NT2/D1 (cell line): ENCODE measurements around the gene CRP.

Experiments used
- DNase-seq: peaks from one replicate; pipeline ENCODE4 v3.0.0-alpha.2; 2011; ENCODE audit warnings: low read depth, low spot score
- H3K27me3 ChIP-seq: 2 replicates; pipeline ENCODE4 v1.6.0; 2011; ENCODE audit warnings: mild to moderate bottlenecking; ENCODE audit not compliant: insufficient read length, insufficient read depth
- H3K36me3 ChIP-seq: 2 replicates; pipeline ENCODE4 v1.6.1; 2011; ENCODE audit warnings: mild to moderate bottlenecking, low read length, mixed read lengths; ENCODE audit not compliant: insufficient read depth, insufficient read length
- H3K4me1 ChIP-seq: 2 replicates; pipeline ENCODE4 v1.5.1; 2011; ENCODE audit not compliant: insufficient read depth, insufficient read length
- H3K4me3 ChIP-seq: 2 replicates; pipeline ENCODE4 v1.5.1; 2011; ENCODE audit warnings: low read depth; ENCODE audit not compliant: insufficient read length
- H3K9ac ChIP-seq: 2 replicates; pipeline ENCODE4 v1.6.0; 2011; ENCODE audit warnings: low read depth; ENCODE audit not compliant: insufficient read length
- H3K9me3 ChIP-seq: 2 replicates; pipeline ENCODE4 v1.5.1; 2011; ENCODE audit warnings: mild to moderate bottlenecking, low read length; ENCODE audit not compliant: insufficient read depth
- SUZ12 ChIP-seq: IDR thresholded peaks from 2 replicates; pipeline ENCODE4 v1.6.1; 2011; ENCODE audit not compliant: insufficient read length, insufficient read depth; ENCODE audit errors: extremely low read depth
- YY1 ChIP-seq: IDR thresholded peaks from 2 replicates; pipeline ENCODE4 v1.6.1; 2011; ENCODE audit not compliant: insufficient read length, insufficient read depth
- ZNF274 ChIP-seq: IDR thresholded peaks from 2 replicates; pipeline ENCODE4 v1.6.1; 2011; ENCODE audit warnings: mild to moderate bottlenecking, low read depth, low read length

CRP gene

DNA sequence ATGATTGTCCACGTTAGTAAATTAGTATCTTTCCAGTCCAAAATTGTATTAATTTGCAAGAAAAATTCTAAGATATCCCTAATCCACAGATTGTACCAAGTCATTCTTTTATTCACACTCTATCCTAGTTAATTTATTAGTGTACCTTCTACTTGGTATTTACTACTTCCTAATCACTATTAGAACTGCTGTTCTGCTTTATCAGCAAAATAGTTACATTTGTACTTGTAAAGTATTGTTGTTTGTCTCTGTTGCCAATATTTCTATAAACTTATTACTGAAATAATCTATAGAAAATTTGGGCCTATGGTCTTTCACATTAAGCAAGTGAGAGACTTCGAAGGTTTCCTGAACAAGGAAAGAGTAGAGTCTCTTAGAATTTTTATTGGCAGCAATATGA is 5.6 kb upstream of the CRP start:
- no peak for DNase-seq
- Histone ChIP-seq H3K4me3 (no peak overlapping the region), H3K9ac (no peak overlapping the region), H3K27me3 (no peaks in the 10 kb centered on the region), H3K36me3 (no peaks in the 10 kb centered on the region), H3K4me1 (no peaks in the 10 kb centered on the region), H3K9me3 (peaks cover 74% of the 10 kb centered on the region)
- no peak for TF ChIP-seq ZNF274

GRCh38 chr1:159715855-159716254 is 1.5 kb upstream of the CRP start:
- H3K4me3 ChIP-seq, result no peak overlapping the region
- H3K27me3 ChIP-seq, result no peaks in the 10 kb centered on the region
- no peaks in the 10 kb centered on the region for H3K36me3 ChIP-seq
- peaks cover 43% of the 10 kb centered on the region for H3K9me3 ChIP-seq
- no peak for DNase-seq
- no peak overlapping the region for H3K9ac ChIP-seq
- no peak for TF ChIP-seq SUZ12
- no peak for TF ChIP-seq YY1
- no peak for TF ChIP-seq ZNF274
- no peaks in the 10 kb centered on the region for H3K4me1 ChIP-seq

DNA sequence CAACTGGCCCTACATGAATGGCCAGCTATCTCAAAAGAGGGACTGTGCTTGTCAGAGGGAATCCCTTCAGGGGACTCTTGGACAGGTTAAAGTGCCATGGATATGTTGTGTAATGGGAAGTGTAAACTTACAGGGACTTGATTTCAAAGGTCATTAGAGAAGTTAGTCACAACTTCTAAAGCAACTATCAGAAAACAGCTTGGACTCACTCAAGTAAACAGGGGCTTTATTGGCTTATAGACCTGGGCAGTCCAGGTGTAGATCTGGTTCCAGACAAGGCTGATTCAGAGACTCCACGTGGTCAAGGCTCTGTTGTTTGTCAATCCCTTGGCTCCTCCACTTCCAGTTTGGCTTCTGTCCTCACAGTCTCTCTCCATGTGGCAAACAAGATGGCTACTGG is 2.3 kb downstream of the CRP start:
- Histone ChIP-seq H3K27me3 (no peaks in the 10 kb centered on the region), H3K36me3 (no peaks in the 10 kb centered on the region), H3K4me1 (no peaks in the 10 kb centered on the region), H3K9ac (no peak overlapping the region), H3K9me3 (peaks cover 6% of the 10 kb centered on the region; the same call in 1 of the 2 replicates), H3K4me3 (no peak overlapping the region)
- no peak for DNase-seq
- no peak for TF ChIP-seq SUZ12

- Histone ChIP-seq H3K9ac (no peak overlapping the region), H3K9me3 (no peaks in the 10 kb centered on the region), H3K4me1 (no peaks in the 10 kb centered on the region), H3K36me3 (no peaks in the 10 kb centered on the region), H3K27me3 (no peaks in the 10 kb centered on the region), H3K4me3 (no peak overlapping the region)
- no peak for DNase-seq
- TF ChIP-seq YY1 (no peak), ZNF274 (no peak), SUZ12 (no peak)
Observed at GRCh38 chr1:159707472-159708260, 6.7 kb downstream of the CRP start.

DNA sequence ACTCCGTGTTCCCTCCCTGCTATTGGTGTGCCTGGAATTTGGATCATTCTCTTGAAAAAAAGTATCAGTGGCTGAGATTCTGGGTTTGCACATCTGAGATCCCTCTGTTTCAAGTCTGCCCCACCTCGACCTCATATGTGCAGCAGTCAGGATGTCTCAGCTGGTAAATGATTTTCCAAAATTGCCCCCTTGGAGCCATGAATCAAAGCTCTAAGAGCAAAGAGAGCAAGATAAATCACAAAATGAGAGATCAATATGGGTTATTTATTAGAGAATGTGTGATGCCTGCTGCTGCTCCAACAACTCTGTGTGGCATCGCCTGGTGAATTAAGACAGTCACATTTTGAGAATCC is 8.5 kb downstream of the CRP start:
- TF ChIP-seq ZNF274, result no peak
- TF ChIP-seq YY1, result no peak
- TF ChIP-seq SUZ12, result no peak

GRCh38 chr1:159705251-159705903 is 9.0 kb downstream of the CRP start:
- no peak for DNase-seq
- Histone ChIP-seq H3K27me3 (no peaks in the 10 kb centered on the region), H3K9me3 (no peaks in the 10 kb centered on the region), H3K4me3 (no peak overlapping the region), H3K36me3 (no peaks in the 10 kb centered on the region), H3K4me1 (no peaks in the 10 kb centered on the region), H3K9ac (no peak overlapping the region)
- TF ChIP-seq SUZ12, result no peak
- TF ChIP-seq ZNF274, result no peak
- no peak for TF ChIP-seq YY1

More for the DNA sequence above, 8.5 kb downstream of the CRP start:
- DNase-seq, result no peak
- H3K36me3 ChIP-seq, result no peaks in the 10 kb centered on the region
- no peak overlapping the region for H3K4me3 ChIP-seq
- no peak overlapping the region for H3K9ac ChIP-seq
- H3K9me3 ChIP-seq, result no peaks in the 10 kb centered on the region
- no peaks in the 10 kb centered on the region for H3K27me3 ChIP-seq
- H3K4me1 ChIP-seq, result no peaks in the 10 kb centered on the region

DNA sequence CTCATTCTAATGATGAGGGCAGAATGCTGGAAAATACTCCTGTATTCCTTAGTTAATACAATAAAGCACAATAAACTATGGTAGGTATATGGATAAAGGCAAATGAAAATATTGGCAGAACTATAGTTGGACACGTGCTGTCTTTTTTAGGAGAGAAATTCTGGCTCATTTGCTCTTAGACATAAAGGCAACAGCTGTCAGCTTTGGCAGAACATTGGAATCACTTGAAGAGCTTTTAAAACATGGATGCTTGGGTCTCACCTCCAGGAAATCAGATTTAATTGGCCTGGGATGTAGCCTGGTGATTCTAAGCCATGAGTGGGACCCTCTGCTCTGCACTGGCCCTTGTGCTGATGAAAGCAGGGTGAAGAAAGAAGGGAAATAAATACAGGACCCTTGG is 9.9 kb downstream of the CRP start:
- Histone ChIP-seq H3K36me3 (no peaks in the 10 kb centered on the region), H3K4me3 (no peak overlapping the region), H3K9me3 (no peaks in the 10 kb centered on the region), H3K9ac (no peak overlapping the region), H3K27me3 (no peaks in the 10 kb centered on the region), H3K4me1 (no peaks in the 10 kb centered on the region)
- no peak for TF ChIP-seq ZNF274
- no peak for TF ChIP-seq YY1
- TF ChIP-seq SUZ12, result no peak
- DNase-seq, result no peak
